Activated naive CD4-positive, alpha-beta T cell treated with anti-CD3 and anti-CD28 coated beads, Interleukin-2, amount 10 ng/mL, durations not matched to agents 5 hours and 36 hours (primary cell): ENCODE results near the gene MRPL44. TPM values are rescaled to one million over a fixed set of nuclear protein-coding genes. Genes with fewer than 3 reads are reported as not detected.

ENCODE experiments used
- total RNA-seq, 2 experiments: library from RNA; stranded (reverse); gene quantifications; one replicate each; pipeline ENCODE4 v1.2.3, GENCODE V29; 2021

Gene MRPL44
- 10 to 100 TPM; 28.1 to 28.6 TPM for total RNA-seq

GRCh38 chr2:223957092-223957851, at the start of gene MRPL44:
TSS of gene MRPL44 (plus strand) at chr2:223957463. CDS start at chr2:223957473, 10 bp downstream.

GRCh38 chr2:223944703-223945531, 12.3 kb upstream of the MRPL44 start, which contains the start of gene WDFY1:
TSS of gene WDFY1 (minus strand) at chr2:223945335. CDS start at chr2:223945284, 51 bp downstream.

Other genes with a start within 250 kb of the MRPL44 start
- 1 to 10 TPM; 5.6 to 5.9 TPM for gene AP1S3, start 119.9 kb upstream of the MRPL44 start, total RNA-seq
- 10 to 100 TPM; 68.0 to 69.1 TPM for gene WDFY1, start 12.1 kb upstream of the MRPL44 start, total RNA-seq
- 10 to 100 TPM; 19.6 to 20.7 TPM for gene SERPINE2, start 81.8 kb downstream of the MRPL44 start, total RNA-seq